IPS DF 4.7 (cell line): Measurements from ENCODE around the gene CCDC85C.

Experiments used
- DNase-seq: peaks from one replicate; pipeline ENCODE4 v3.0.0-alpha.2; 2013; ENCODE audit warnings: low spot score; ENCODE audit errors: extremely low read depth

The CCDC85C gene

DNA sequence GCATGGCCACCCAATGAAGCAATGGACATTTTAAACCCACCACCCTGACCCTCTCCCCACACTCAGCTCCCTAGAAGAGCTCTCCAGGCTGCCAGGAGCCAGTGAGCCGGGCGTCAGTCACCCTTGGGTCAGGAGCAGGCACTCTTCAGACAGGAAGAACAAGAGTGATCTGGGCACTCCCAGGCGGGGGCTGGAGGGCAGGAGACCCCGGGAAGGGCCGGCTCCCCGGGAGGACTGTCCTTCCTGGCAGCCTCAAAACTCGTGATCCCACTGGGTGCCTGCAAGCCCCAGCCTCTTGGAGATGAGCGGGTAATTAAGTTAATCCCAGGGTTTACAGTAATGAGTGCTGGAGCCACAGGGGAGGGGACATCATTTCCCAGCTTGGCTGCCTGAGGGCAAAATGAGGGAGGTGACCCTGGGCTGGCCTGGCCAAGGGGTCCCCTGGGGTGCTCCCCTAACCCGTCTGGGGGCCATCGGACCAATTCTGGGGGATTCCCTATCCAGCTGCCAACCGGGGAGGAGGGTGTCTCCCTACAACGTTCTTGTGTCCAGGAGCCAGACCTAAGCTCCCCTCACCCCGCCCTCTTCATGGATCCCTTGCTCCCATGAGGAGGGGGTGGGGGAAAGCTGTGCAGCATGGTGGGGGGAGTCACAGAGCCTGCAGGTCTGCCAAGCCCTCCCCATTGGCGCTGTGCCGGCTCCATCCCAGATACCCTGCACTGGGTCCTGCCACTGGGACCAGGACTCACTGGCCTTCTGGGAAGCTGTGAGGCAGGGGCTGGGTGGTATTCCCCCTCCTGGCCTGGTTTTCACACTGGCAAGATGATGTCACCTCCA lies 63.6 kb downstream of the CCDC85C start:
- no peak for DNase-seq

DNA sequence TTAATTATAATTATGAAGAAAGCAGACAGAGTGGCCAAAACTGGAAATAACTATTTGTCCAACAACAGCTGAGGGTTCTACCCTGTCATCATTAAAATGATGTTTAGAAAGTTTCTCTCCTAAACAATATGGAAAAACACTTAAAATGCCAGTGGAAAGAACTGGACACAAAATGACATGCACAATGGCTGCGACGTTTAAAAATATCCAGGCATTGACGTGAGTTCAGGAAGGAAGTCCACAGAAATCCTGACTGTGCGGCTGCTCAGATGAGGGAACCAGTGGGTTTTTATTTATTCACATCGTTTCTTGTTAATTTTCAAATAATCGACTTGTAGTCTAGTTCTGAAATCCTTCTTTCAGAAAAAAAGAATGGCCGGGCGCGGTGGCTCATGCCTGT lies 64.5 kb downstream of the CCDC85C start:
- no peak for DNase-seq

DNA sequence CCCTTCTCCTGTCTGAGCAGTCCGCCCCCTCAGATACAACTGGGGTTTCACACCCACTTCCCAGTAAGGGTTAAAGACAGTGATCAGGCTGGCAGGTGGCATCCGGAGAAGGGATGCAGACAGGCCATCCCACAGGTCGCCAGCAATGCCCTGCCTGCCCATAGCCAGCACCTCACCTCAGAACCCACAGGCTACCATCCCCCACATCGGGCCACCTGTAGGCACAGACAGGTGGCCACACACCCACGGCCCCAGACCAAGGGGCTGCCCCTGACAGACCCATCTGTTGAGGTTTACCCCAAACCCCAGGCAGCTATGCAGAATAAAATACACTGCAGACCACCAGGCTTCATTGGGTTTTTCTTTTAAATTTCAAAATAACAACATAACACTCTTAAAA lies 65.3 kb downstream of the CCDC85C start:
- no peak for DNase-seq

DNA sequence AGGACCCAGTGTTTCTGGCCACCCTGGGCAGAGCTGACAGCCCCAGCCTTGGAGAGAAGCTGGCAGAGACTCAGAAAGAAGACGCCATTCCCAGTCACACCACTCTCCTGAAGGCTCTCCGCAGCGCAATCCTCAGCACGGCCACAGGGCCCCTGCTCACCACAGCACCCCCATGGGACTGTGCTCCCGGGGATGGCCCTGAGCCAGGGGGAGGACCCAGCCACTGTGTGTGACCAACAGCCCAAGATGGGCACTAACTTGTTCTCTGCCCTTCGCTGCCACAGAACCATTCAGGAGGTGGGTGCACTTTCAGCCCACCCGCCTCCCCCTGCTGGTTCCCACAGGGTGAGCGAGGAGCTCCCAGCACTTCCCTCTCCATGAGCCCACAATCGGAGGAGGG lies 65.7 kb downstream of the CCDC85C start:
- DNase-seq, result no peak

DNA sequence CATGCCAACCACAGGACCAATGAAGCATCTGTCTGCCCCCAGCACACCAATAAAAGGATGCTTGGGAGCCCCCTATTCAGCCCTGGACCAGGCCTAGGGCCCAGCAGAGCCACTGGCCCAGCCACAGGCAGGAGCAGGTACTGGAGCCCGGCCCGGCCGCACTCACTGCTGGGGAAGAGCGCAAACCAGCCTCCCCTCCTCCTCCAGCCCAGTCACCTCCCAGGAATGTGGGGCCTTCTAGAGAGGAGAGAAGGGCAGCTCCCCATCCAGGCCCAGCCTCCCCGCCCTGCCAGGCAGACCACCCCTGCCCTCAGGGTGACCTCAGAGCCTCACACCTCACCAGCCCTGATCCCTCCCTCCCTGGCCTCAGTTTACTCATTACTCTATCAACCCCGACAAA lies 66.6 kb downstream of the CCDC85C start:
- no peak for DNase-seq

DNA sequence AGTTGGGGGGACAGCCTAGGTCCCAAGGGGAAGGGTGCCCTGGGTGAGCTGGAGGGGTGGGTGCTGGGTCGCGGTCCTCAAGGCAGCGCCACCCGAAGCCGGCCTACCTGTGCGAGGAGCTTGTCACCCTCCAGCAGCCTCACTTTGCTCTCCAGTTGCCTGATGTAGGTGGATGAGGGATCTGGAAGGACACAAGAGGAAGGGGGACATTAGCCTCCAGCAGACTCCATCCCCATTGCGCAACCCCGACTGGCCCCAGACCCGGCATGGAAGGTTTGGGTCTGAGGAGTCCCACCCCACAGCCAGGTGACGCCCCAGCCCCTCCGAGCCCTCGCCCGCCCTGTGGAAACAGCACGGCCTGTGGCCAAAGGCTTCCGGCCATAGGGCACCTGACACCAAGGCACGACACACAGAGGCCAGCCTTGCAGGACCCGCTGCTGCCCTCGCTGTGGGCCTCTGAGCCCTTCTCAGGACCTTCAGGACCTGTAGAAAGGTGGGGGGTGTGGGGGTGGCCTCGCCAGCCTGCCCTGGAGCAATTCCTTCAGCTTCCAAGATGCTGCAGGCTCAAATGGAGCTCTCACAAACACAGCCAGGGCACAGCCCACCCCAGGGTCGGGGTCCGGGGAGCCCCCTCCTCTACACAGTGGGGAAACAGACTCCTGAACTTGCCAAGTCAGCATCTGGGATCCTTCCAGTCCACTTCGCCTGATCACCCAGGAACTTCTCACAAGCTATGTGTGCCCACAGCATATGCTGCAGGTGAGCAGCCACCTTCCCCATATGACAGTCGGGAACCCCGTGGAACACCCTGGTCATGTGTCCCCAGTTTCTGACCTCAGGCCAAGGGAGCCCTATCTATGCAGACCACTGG lies 67.9 kb downstream of the CCDC85C start:
- no peak for DNase-seq

DNA sequence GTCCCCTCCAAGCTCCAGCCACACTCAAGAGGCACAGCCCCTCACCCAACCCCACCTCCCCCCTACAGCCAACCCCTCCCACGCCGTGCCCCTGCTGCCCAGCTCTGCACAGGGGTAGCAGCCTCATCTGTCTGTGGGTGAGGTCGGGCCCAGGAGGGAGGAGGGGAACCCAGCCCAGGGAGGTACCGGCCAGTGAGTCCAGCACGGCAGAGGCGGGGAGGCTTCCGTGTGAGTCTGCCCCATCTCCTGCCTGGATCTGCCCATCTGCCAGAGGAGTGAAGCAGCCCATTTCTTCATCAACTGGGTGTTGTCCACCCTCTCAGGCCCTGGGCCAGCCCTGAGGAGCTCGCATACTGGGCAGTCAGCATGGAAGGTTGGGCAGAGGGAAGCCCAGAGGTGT lies 68.6 kb downstream of the CCDC85C start:
- no peak for DNase-seq

DNA sequence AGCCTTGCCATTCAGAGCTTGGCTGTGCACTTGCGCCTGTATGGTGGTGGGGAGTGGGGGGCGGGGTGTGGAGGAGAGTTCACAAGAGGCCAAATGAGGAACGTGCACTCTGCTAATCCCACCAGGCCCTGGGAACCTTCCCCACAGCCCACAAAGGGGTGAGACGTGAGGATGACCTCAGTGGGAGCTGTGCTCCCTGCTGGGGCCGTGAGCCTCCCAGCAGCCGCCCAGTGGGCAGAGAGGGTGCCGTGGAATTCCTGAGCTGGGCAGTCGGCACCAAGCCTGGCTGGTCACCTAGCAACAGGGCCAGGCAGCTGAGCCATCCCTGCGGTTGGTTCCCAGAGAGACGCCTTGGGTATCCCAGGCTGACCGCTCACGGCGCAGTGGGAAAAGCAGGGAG lies 69.1 kb downstream of the CCDC85C start:
- no peak for DNase-seq

DNA sequence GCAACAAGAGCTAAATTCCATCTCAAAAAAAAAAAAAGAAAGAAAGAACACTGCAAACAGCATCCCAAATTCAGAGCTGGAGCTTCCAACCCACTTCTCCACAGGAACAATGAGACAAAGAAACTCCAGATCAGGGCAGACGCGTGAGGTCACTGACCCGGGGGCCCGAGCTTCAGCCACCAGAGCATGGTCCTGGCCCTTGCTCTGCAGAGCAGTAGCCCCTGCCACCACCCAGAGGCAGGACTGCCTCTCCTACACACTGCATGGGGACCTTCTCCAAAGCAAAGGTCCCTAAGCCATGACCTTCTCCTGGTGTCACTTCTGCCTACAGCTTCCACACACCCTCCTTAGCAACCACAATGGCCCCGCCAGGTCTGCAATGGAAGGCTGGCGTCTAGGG lies 69.7 kb downstream of the CCDC85C start:
- DNase-seq, result no peak

DNA sequence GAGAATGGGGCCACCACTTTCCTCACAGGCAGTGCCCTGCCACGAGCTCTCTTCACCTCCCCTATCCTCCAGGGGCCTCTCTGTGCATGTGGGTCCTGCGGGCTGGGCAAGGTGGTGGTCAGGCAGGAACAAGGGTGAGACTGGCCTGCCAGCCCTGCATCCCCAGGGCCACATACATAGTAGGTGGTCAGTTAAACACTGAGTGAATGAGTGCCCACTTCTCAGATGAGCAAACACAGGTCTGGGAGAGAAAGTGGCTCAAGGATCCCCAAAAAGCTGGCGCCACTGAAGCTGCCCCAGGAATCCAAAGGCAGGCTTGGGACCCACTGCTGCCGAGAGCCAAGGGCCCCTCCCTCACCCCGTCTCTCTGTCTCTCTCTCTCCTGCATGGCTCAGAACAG lies 71.7 kb downstream of the CCDC85C start:
- DNase-seq, result no peak

DNA sequence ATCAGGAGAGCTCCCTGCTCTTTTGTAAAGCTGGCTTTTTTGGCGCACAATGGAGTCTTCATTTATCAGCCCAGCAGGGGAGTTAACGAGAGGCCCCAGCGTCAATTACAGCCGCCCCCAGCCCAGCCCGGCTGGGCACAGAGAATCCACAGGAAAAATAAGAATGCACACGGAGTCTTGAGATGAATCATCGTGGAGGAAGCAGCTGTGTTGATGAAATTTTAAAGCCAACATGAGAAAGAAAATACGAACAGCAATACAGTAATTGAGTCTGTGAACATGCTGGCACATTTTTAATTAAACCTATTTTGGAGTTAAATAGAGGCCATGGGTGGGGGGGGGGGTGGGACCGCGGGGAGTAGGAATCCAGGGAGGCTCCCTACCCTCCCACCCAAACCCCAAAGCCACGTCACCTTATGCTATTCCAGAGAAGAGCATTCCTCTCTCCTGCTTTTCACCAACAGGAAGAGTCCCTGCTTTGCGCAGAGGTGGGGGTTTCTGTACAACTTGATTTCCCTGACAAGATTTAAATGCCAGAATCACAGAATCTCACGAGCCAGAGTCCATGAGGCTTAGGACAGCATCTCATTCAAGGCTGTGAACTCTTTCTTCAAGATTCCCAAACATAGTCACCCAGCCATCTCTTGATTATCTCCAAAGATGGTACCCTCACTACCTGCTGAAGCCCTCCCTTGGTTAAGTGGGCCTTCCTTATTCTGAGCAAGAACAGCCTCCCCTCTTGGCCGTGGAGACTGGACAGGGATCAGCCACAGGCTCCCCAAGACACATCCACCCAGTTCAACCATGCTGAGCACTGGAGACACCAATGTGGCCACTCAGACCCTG lies 72.5 kb downstream of the CCDC85C start:
- DNase-seq, result no peak

DNA sequence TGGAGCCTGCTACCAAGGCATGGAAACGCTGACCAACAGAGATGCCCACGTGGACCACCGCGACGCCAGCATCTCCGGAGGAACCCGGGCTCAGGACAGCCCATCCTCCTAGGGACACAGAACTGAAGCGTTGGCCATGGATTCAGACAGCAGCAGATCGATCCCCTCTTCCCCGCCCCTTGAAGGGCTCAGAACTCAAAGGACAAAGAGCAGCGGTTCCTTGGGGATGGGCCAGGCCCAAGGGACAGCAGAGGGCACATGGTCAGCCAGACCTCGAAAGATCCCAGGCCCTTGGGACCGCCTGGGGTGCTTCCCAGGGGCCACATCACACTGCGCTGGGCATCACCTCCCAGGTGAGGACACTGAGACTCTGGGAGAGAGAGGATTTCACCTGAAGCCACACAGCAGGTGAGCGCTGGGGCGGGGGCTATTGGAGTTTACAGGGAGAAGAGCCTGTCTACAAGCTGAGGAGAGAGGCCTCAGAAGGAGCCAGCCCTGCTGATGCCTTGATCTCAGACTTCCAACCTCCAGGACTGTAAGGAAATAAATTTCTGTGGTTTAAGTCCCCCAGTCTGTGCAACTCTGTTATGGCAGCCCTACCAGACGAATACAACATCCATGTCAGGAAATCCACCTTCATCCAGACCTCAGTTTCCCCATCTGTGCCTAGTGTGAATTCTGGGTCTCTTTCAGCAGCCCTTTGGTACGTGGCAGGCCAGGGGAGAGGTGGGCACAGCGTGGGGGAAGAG lies 73.4 kb downstream of the CCDC85C start:
- no peak for DNase-seq

DNA sequence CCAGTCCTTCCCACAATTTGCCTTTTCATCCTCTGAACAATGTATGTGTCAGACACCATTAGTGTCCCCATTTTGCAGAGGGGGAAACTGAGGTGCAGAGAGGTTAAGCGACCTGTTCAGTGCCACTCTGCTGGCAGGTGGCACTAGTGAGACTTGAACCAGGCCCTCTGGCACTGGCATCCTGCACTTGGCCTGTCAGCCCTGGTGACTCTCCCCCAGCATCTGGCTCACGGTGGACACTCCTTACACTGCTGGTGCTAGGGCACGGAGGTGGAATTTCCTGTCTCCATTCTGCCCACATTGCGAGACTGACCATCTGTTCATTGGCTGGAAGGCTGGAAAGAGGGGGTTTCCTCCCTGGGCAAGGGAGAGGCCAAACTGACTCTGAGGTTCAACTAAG lies 74.1 kb downstream of the CCDC85C start:
- DNase-seq, result no peak

DNA sequence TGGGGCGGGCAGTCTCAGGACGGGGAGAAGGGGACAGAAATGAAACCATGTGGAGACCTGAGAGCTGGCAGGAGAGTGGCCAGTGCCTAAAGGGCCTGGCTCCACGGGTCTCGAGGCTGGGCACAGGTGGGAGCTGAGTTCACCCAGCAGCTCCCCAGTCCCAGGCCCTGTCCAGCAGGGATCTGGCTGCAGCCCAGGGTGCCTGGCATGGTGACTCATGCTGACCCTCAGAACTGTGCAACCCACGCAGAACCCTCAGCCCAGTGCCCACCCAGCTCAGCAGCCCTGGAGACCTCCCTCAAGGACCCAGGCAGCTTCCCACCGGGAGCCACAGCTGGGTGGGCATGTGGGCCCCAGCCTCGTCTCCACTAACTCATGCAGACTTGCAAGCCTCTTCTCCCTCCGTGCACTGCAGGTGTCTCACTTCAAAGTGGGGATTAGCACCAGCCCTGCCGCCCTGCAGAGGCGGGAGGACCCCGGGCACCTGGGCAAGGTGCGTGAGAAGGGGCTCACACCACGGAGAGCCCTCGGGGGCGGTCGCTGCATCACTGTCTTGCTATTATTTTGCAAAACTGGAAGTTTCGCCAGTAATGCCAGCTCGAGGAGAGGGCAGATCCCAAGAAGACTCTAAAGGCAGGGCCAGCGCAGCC lies 76.5 kb downstream of the CCDC85C start:
- no peak for DNase-seq

DNA sequence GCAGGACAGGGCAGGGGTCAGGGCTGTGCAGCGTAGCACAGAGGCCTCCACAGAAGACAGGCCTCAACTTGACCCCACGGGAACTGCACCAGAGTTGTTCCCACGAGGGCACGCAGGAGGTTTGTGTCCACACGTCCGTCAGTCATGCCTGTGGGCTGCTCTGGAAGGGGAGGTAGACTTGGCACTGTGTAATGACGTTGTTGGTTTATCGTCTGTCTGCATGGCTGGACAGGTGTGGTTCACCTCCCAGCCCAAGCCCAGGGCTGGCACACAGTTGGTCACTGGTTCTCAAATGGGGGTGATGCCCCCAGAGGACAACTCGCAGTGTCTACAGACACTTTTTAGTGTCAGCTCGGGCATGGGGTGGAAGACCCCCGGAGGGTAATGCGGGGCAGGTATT lies 77.0 kb downstream of the CCDC85C start:
- DNase-seq, result no peak

DNA sequence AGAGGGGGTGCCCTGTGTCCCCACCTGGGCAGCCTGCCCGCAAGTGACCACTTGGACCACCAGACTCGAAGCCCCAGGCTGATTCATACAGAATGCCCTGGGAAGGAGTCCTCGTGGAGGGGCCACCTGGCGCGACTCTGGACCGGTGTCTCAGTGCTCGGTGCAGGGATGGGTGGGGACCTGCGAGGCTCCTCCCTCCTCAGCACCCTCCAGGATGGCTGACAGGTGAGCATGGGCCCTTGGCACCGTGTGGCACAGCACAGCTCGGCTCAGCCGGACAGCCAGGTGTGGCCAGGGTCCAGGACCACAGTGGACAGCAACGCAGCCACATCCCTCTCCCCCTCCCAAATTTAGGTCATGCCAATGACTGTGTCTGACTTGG lies 78.3 kb downstream of the CCDC85C start:
- no peak for DNase-seq

DNA sequence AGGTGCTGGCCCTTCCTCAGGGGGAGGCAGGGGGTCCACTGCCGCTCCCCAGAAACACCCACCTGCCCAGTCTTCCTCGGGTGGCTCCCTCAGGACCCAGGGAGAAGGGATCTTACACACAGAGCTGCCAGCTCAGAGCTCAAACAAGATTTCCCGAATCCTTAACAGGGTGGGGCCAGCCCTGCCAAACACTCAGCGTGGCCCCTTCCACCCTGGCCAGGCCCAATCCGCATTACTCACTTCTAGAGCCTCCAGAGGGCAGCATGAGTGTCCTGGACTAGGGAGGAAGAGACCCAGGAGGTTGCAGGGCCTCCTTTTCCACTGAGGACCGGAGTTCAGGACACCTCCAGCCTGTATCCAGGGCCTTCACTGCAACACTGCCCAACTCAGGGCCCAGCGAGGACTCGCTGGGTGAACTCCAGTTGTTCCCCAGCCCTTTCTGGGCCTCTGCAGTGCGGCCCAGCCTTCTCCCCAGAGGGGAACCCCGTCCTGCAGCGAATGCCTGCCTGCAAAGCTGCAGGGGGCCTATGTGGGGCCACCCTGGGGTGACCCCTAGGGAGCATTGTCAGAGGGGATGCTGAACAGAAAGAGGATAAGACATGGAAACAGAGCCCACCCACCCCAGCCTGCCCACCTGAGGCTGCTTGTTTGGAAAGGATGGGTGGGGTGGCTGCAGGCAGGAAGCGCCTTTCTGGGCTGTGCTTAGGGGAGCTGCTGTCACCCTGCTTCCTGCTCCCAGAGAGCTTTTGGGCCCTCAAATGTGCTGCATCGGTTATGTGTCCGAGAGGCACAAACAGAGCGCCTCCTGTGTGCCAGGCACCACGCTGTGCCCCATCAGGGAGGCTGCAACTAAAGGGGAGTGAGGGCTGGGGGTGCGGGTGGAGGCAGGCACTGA lies 79.0 kb downstream of the CCDC85C start:
- no peak for DNase-seq

DNA sequence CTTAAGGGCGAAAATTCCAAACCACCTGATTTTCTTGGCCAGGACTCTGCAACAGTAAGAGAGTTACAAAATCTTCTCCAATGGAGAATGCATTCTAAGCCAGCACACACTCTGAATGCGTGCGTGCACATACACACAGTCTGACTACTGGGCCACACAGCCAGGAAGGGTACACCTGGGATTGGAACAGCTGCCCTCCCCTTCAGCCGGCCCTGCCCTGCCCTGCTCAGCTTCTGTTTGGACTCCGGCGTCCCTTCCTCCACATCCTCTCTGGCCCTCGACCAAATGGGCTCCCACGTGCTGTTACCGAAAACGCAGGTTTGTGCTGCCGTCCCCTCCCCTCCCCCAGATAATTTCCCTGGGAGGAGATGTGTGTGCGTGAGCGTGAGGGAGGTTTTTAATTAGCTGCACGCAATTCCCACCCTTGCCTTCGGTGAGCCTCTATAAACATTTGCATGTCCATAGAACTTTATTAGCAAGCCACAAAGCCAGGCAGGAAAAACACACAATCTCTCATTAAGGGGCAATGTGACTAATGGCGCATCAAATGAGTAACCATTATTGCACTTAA lies 79.8 kb downstream of the CCDC85C start:
- DNase-seq, result no peak

DNA sequence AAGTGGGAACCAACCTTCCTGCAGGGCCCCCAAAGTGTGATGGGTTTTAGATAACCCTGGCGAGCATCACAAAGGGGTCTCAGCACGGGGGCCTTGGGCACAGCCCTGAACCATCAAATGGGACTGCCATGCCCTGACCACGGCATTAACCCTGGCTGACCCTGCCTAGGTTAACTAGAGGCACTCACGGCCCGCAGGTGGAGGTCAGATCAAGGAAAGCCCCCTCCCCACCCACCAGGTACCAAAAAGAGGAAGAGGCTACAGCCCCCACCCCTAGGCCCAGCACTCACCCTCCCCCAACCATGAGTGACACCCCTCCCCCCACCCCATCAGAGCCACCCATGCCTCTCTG lies 80.3 kb downstream of the CCDC85C start:
- no peak for DNase-seq
